NCI-H128 (cell line): ENCODE measurements around the gene ELAVL3.

Experiments used
- DNase-seq: peaks from one replicate; lab custom pipeline; 2025; ENCODE audit not compliant: unreplicated experiment; lab: John Stamatoyannopoulos, UW

The ELAVL3 gene

GRCh38 chr19:11480715-11481533, at the start of gene ELAVL3:
ELAVL3 (minus strand) TSS chr19:11481046; CDS start chr19:11480608, 438 bp downstream.
- peak; percentile 44 for DNase-seq

- DNase-seq: peak; percentile 67
Measured at GRCh38 chr19:11530432-11530831, 49.6 kb upstream of the ELAVL3 start.

GRCh38 chr19:11528551-11529341, 47.9 kb upstream of the ELAVL3 start, which contains the start of gene ECSIT:
ECSIT (minus strand) TSS chr19:11529134; CDS start chr19:11519170, 9,964 bp downstream.
- DNase-seq: peak; percentile 91

- no peak for DNase-seq
Measured at GRCh38 chr19:11519138-11519537, 38.3 kb upstream of the ELAVL3 start.

- no peak for DNase-seq
Measured at GRCh38 chr19:11513946-11514345, 33.1 kb upstream of the ELAVL3 start.

- DNase-seq: no peak
Measured at GRCh38 chr19:11510444-11510843, 29.6 kb upstream of the ELAVL3 start.

- DNase-seq: no peak
Measured at GRCh38 chr19:11507370-11508078, 26.7 kb upstream of the ELAVL3 start.

- no peak for DNase-seq
Measured at GRCh38 chr19:11506967-11507366, 26.1 kb upstream of the ELAVL3 start.

GRCh38 chr19:11506101-11506555, 25.3 kb upstream of the ELAVL3 start:
- no peak for DNase-seq

- peak; percentile 98 for DNase-seq
Measured at GRCh38 chr19:11505504-11506100, 24.8 kb upstream of the ELAVL3 start, which contains the start of gene ZNF653. ZNF653 (minus strand) TSS chr19:11505839; CDS start chr19:11505786, 53 bp downstream.

- DNase-seq: peak; percentile 96
Measured at GRCh38 chr19:11505032-11505503, 24.2 kb upstream of the ELAVL3 start.

- no peak for DNase-seq
Measured at GRCh38 chr19:11504502-11505031, 23.7 kb upstream of the ELAVL3 start.

GRCh38 chr19:11499890-11500420, 19.1 kb upstream of the ELAVL3 start:
- DNase-seq: no peak

GRCh38 chr19:11499220-11499726, 18.4 kb upstream of the ELAVL3 start:
- DNase-seq: no peak

GRCh38 chr19:11496391-11497163, 15.7 kb upstream of the ELAVL3 start:
- peak; percentile 30 for DNase-seq

GRCh38 chr19:11495885-11496284, 15.0 kb upstream of the ELAVL3 start:
- DNase-seq: no peak

- no peak for DNase-seq
Measured at GRCh38 chr19:11495481-11495880, 14.6 kb upstream of the ELAVL3 start.

- DNase-seq: no peak
Measured at GRCh38 chr19:11494634-11495285, 13.9 kb upstream of the ELAVL3 start.

- DNase-seq: no peak
Measured at GRCh38 chr19:11489378-11489777, 8.5 kb upstream of the ELAVL3 start.
